DOHH2 (cell line): ENCODE measurements around the gene ZCWPW1.
A peak's percentile ranks its signal among the peaks of the same experiment; 100 is the strongest.

Source experiments
- H3F3A ChIP-seq: fragments of 200-600 bp; sonication (generic), shearing (Covaris generic); 2 replicates; pipeline ENCODE4 v1.6.0; 2016; ENCODE audit warnings: antibody characterized with exemption, mild to moderate bottlenecking; ENCODE audit not compliant: control insufficient read depth, insufficient read depth
- H3K27ac ChIP-seq: fragments of 200-600 bp; sonication (generic); 2 replicates; pipeline ENCODE4 v1.5.1; 2014; ENCODE audit warnings: low read depth, mild to moderate bottlenecking, low read length, moderate library complexity
- H3K27me3 ChIP-seq: fragments of 200-600 bp; sonication (generic); 2 replicates; pipeline ENCODE4 v1.6.1; 2014; ENCODE audit warnings: mild to moderate bottlenecking, low read length, mixed read lengths; ENCODE audit not compliant: control insufficient read depth
- H3K36me3 ChIP-seq: fragments of 200-600 bp; sonication (generic); 2 replicates; pipeline ENCODE4 v1.6.1; 2014; ENCODE audit warnings: mild to moderate bottlenecking, low read length, moderate library complexity, mixed read lengths; ENCODE audit not compliant: control insufficient read depth
- H3K4me1 ChIP-seq: fragments of 200-600 bp; sonication (generic); 2 replicates; pipeline ENCODE4 v1.6.1; 2014; ENCODE audit warnings: mild to moderate bottlenecking, low read length, mixed read lengths; ENCODE audit not compliant: control insufficient read depth
- H3K4me2 ChIP-seq: fragments of 200-600 bp; sonication (generic); 2 replicates; pipeline ENCODE4 v1.6.0; 2014; ENCODE audit warnings: mild to moderate bottlenecking, low read length, moderate library complexity
- H3K4me3 ChIP-seq: fragments of 200-600 bp; sonication (generic); 2 replicates; pipeline ENCODE4 v1.5.1; 2014; ENCODE audit warnings: mild to moderate bottlenecking, low read length, mixed read lengths
- H3K79me2 ChIP-seq: fragments of 200-600 bp; sonication (generic); 2 replicates; pipeline ENCODE4 v1.6.1; 2014; ENCODE audit warnings: mild to moderate bottlenecking, low read length, mixed read lengths; ENCODE audit not compliant: control insufficient read depth
- H3K9me2 ChIP-seq: fragments of 200-600 bp; sonication (generic); replicated peaks from 2 replicates; pipeline ENCODE4 v1.6.1; 2014; ENCODE audit warnings: mild to moderate bottlenecking, low read length, mixed read lengths; ENCODE audit not compliant: control insufficient read depth
- H3K9me3 ChIP-seq: fragments of 200-600 bp; sonication (generic); 2 replicates; pipeline ENCODE4 v1.6.1; 2014; ENCODE audit warnings: antibody characterized with exemption, low read length, mixed read lengths; ENCODE audit not compliant: control insufficient read depth, insufficient read depth
- H4K20me1 ChIP-seq: fragments of 200-600 bp; sonication (generic); 2 replicates; pipeline ENCODE4 v1.6.0; 2014; ENCODE audit warnings: low read depth, mild to moderate bottlenecking, antibody characterized with exemption, low read length, moderate library complexity; ENCODE audit not compliant: control insufficient read depth, insufficient read depth
- CTCF ChIP-seq: fragments of 200-600 bp; sonication (generic); IDR thresholded peaks from one replicate; pipeline ENCODE4 v1.5.1; 2014; ENCODE audit warnings: antibody characterized with exemption, mild to moderate bottlenecking, low read depth, low read length; ENCODE audit not compliant: poor library complexity, severe bottlenecking
- EZH2phosphoT487 ChIP-seq: fragments of 200-600 bp; sonication (generic); IDR thresholded peaks from 2 replicates; pipeline ENCODE4 v1.6.1; 2017; ENCODE audit warnings: borderline replicate concordance, mild to moderate bottlenecking, antibody characterized with exemption, low read length, moderate library complexity, mixed read lengths

The ZCWPW1 gene

GRCh38 chr7:100380196-100380595 lies 48.3 kb downstream of the ZCWPW1 start:
- Histone ChIP-seq H3K79me2 (no peaks in the 10 kb centered on the region), H3K9me3 (peaks cover 4% of the 10 kb centered on the region; the same call in 1 of the 2 replicates), H3K27ac (peak overlapping the region; percentile 26), H3K9me2 (no peaks in the 10 kb centered on the region), H3K36me3 (no peaks in the 10 kb centered on the region), H3K4me3 (no peak overlapping the region), H3K27me3 (no peaks in the 10 kb centered on the region), H3K4me1 (peaks cover 52% of the 10 kb centered on the region), H3F3A (peaks cover 23% of the 10 kb centered on the region), H3K4me2 (peak overlapping the region; percentile 22), H4K20me1 (no peaks in the 10 kb centered on the region)
- TF ChIP-seq EZH2phosphoT487 (no peak), CTCF (no peak)

DNA sequence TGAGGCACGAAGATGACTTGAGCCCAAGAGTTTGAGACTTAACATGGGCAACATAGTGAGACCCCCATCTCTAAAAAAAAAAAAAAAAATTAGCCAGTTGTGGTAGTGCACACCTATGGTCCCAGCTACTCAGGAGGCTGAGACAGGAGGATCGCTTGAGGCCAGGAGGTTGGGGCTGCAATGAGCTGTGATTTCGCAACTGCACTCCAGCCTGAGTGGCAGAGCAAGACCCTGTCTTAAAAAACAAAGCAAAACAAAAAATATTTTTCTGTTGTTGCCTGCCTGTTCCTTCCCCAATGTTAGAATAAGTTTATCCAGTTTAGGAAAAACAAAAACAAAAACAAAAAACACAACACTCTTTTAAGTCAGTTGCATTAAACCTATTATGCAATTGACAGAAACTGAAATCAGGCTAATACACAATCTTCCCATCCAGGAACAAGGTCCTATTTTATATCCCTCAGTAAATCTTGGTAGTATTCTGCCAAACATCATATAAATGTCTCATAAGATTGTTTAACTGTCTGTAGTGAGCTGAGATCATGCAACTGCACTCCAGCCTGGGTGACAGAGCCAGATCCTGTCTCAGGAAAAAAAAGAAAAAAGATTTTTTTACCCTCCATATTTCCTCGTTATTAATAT lies 50.3 kb downstream of the ZCWPW1 start:
- no peaks in the 10 kb centered on the region for H3K27me3 ChIP-seq
- H3K4me1 ChIP-seq, result peaks cover 52% of the 10 kb centered on the region
- H3F3A ChIP-seq, result peaks cover 19% of the 10 kb centered on the region
- no peak overlapping the region for H3K4me2 ChIP-seq
- H3K27ac ChIP-seq, result no peak overlapping the region
- peaks cover 4% of the 10 kb centered on the region; the same call in 1 of the 2 replicates for H3K9me3 ChIP-seq
- H4K20me1 ChIP-seq, result no peaks in the 10 kb centered on the region
- no peaks in the 10 kb centered on the region for H3K9me2 ChIP-seq
- no peak overlapping the region for H3K4me3 ChIP-seq
- no peaks in the 10 kb centered on the region for H3K36me3 ChIP-seq
- no peaks in the 10 kb centered on the region for H3K79me2 ChIP-seq
- no peak for TF ChIP-seq EZH2phosphoT487
- no peak for TF ChIP-seq CTCF

DNA sequence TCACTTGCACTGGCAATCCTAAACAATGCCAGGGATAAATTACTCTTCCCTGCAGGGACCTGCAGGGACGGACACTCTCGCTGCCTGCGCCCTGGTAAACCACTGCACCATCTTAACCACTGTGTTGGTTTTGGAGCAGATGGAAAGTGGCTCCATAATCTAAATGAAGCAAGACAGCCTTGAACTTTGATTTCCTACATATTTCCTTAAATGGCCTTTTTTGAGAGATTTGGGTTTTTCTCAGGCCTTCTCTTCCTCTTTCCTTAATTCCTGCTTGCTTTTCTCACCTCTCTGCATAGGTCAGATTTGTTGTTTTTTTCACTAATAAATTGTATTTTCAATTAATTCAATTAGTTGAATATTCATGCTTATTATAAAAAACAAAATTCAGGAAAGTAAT lies 52.4 kb downstream of the ZCWPW1 start:
- no peaks in the 10 kb centered on the region for H3K79me2 ChIP-seq
- H3K4me2 ChIP-seq, result no peak overlapping the region
- no peaks in the 10 kb centered on the region for H3K9me3 ChIP-seq
- H3K4me1 ChIP-seq, result peaks cover 64% of the 10 kb centered on the region
- H4K20me1 ChIP-seq, result no peaks in the 10 kb centered on the region
- no peaks in the 10 kb centered on the region for H3K36me3 ChIP-seq
- TF ChIP-seq CTCF, result no peak
- no peak for TF ChIP-seq EZH2phosphoT487
- no peak overlapping the region for H3K4me3 ChIP-seq
- no peak overlapping the region for H3K27ac ChIP-seq
- H3F3A ChIP-seq, result peaks cover 21% of the 10 kb centered on the region
- H3K9me2 ChIP-seq, result no peaks in the 10 kb centered on the region
- no peaks in the 10 kb centered on the region for H3K27me3 ChIP-seq
